Testis (tissue), 2 donors: ENCODE measurements around the gene TRIP4.

ENCODE experiments used
- CTCF ChIP-seq, 3 experiments: fragments of 450-650 bp in 2 of 3; fragments of 200-600 bp in 1 of 3; sonication (generic) in 1 of 3; IDR thresholded peaks; one replicate each; pipeline ENCODE4 v1.5.1; 2016 to 2019; ENCODE audit warnings: antibody characterized with exemption in 3 of 3, mild to moderate bottlenecking in 2 of 3, moderate library complexity in 1 of 3
- POLR2A ChIP-seq: fragments of 450-650 bp; IDR thresholded peaks from one replicate; pipeline ENCODE4 v1.6.1; 2017; ENCODE audit warnings: antibody characterized with exemption, mild to moderate bottlenecking, moderate library complexity

DNA sequence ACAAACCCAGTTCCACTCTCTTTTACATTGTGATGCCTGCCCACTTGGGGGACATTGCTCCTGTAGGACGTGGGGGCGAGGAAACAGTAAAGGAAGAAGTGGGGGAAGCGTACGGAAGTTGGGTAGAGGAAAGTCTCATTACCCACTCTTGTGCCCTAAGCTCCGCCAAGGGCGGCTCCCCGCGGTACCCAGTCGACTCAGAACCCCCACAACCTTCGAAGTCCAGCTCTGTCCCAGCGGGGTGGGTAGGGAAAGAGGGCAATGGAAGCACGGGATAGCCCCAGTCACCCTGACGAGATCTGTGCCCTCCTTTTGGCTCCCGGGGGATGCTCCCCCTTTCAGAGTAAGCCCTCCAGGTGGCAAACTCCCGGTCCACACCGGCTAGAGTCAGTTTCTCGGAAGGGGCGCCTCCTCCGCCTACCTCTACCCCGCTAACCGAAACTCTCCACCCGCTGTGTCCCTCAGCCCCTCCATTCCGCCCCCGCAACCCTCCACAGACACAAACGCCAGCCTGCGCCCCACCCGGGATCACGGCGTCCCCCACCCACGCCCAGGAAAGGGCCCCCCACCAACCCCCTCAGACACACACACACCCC lies 32.2 kb upstream of the TRIP4 start:
- TF ChIP-seq CTCF (IDR thresholded peaks at IDR 0.05) (no peak), POLR2A (no peak)
